Adrenal gland (tissue), 5 donors: Measurements from ENCODE around the gene PRR19.

Source experiments
- CTCF ChIP-seq, 6 experiments: fragments of 450-650 bp in 4 of 6; fragments of 200-600 bp in 2 of 6; sonication (generic) in 1 of 6; IDR thresholded peaks; 1 replicate in 5 of 6; 2 replicates in 1 of 6; pipeline versions ENCODE4 v1.5.1 to v1.8.0; 2016 to 2021; ENCODE audit warnings: antibody characterized with exemption in 6 of 6, mild to moderate bottlenecking in 2 of 6, moderate library complexity in 1 of 6
- POLR2A ChIP-seq, 2 donors: fragments of 450-650 bp; IDR thresholded peaks; one replicate each; pipeline ENCODE4 v1.6.1; 2017; ENCODE audit warnings: antibody characterized with exemption in 2 of 2, mild to moderate bottlenecking in 2 of 2, moderate library complexity in 1 of 2
- donor health status: DM: no; HTN: no; CAD: no.

GRCh38 chr19:42282819-42283187, 19.1 kb upstream of the PRR19 start:
- TF ChIP-seq POLR2A (IDR thresholded peaks at IDR 0.05): no peak
- no peak for TF ChIP-seq CTCF (IDR thresholded peaks at IDR 0.05)
